Measurements from ENCODE around the gene HIC2.

HIC2 gene

DNA sequence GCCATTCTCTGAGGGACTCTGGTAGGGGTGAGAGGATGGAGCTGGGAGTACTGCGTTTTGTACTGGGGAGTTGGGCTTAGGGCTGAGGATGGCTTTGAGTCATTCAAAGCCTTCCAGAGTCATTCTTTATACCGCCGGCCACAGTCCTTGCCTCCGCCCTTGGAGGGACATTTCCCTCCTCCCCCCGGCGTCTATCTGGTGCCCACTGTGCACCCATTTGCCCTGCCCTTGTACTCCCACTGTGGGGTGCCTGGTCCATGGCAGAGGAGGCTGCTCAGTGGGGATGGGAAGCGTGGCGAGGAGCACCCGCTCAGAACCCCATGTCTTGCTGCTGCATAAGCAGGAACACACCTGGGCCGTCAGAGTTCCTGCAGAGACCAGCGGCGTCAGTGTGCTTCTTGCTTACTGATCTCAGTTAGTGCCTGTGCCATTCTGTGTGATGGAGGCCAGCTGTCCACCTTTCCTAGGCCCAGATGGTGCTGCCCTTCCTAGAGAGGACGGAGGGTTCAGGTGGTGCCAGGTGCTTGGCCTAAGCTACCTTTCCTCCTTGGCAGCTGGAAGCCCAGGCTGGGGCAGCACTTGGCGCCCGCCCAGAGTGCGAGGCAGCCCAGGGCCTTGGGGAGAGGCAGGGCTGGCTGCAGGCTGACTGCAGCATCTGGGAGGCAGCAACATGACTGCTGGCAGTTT is 26.7 kb downstream of the HIC2 start:
- ChIA-PET CTCF (no interaction called here), POLR2A (no interaction called here)
- Histone ChIP-seq H3K36me3 (ENCODE audit: control insufficient read depth in 2 of 2, insufficient read depth in 1 of 2, low read length in 2 of 2) (peaks cover 0 to 47% of the 10 kb centered on the region in 2 experiments; a peak in 1 of 3 replicates), H3K27ac (ENCODE audit: extremely low read depth, low read depth, low read length) (no peak overlapping the region), H3K4me3 (ENCODE audit: low read depth, low read length) (no peak overlapping the region), H3K4me1 (ENCODE audit: control insufficient read depth, insufficient read depth, low read length) (no peaks in the 10 kb centered on the region; the same call in 1 of the 2 replicates), H3K9me3 (ENCODE audit: control insufficient read depth, insufficient read depth, low read depth, low read length) (no peaks in the 10 kb centered on the region)
- no peak for TF ChIP-seq ZNF610 (tag by site-specific recombination; IDR thresholded peaks at IDR 0.05; ENCODE audit: borderline replicate concordance)
- TF ChIP-seq, protein P1, sequence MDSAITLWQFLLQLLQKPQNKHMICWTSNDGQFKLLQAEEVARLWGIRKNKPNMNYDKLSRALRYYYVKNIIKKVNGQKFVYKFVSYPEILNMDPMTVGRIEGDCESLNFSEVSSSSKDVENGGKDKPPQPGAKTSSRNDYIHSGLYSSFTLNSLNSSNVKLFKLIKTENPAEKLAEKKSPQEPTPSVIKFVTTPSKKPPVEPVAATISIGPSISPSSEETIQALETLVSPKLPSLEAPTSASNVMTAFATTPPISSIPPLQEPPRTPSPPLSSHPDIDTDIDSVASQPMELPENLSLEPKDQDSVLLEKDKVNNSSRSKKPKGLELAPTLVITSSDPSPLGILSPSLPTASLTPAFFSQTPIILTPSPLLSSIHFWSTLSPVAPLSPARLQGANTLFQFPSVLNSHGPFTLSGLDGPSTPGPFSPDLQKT (IDR thresholded peaks at IDR 0.05; ENCODE audit: borderline replicate concordance, low read depth, low read length), result no peak
- no peak for TF ChIP-seq ZNF2 (tag by site-specific recombination; IDR thresholded peaks at IDR 0.05)
- no peak for TF ChIP-seq ZFP37 (tag by site-specific recombination; IDR thresholded peaks at IDR 0.05)
- peak; percentile 42; the same call in 1 of the 2 replicates for TF ChIP-seq ZIC2 (tag by site-specific recombination; IDR thresholded peaks at IDR 0.05)
- TF ChIP-seq YY2 (tag by site-specific recombination; IDR thresholded peaks at IDR 0.05), result no peak
- TF ChIP-seq, protein P2, sequence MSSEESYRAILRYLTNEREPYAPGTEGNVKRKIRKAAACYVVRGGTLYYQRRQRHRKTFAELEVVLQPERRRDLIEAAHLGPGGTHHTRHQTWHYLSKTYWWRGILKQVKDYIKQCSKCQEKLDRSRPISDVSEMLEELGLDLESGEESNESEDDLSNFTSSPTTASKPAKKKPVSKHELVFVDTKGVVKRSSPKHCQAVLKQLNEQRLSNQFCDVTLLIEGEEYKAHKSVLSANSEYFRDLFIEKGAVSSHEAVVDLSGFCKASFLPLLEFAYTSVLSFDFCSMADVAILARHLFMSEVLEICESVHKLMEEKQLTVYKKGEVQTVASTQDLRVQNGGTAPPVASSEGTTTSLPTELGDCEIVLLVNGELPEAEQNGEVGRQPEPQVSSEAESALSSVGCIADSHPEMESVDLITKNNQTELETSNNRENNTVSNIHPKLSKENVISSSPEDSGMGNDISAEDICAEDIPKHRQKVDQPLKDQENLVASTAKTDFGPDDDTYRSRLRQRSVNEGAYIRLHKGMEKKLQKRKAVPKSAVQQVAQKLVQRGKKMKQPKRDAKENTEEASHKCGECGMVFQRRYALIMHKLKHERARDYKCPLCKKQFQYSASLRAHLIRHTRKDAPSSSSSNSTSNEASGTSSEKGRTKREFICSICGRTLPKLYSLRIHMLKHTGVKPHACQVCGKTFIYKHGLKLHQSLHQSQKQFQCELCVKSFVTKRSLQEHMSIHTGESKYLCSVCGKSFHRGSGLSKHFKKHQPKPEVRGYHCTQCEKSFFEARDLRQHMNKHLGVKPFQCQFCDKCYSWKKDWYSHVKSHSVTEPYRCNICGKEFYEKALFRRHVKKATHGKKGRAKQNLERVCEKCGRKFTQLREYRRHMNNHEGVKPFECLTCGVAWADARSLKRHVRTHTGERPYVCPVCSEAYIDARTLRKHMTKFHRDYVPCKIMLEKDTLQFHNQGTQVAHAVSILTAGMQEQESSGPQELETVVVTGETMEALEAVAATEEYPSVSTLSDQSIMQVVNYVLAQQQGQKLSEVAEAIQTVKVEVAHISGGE (tag by site-specific recombination; conservative IDR thresholded peaks at IDR 0.05; ENCODE audit: low read depth), result no peak

DNA sequence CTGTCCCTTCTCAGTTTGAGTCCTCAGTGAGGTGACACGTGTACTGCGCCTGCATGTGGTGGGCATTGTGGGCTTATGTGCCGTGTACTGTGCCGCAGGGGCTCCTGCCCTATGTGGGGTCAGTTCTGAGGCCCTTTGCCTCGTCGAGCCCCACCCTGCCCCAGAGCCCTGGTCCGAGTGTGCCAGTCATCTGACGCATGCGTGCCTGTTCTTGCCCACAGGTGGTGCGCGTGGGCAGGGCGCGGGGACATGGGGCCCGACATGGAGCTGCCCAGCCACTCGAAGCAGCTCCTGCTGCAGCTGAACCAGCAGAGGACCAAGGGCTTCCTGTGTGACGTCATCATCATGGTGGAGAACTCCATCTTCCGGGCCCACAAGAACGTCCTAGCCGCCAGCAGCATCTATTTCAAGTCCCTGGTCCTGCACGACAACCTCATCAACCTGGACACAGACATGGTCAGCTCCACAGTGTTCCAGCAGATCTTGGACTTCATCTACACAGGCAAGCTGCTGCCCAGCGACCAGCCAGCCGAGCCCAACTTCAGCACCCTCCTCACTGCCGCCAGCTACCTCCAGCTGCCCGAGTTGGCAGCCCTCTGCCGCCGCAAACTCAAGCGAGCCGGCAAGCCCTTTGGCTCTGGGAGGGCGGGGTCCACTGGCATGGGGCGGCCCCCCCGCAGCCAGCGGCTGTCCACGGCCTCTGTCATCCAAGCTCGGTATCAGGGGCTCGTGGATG is 27.7 kb downstream of the HIC2 start:
- Histone ChIP-seq H3K36me3 (ENCODE audit: control insufficient read depth in 2 of 2, insufficient read depth in 1 of 2, low read length in 2 of 2) (peaks cover 0 to 47% of the 10 kb centered on the region in 2 experiments; a peak in 1 of 3 replicates), H3K27ac (ENCODE audit: extremely low read depth, low read depth, low read length) (no peak overlapping the region), H3K9me3 (ENCODE audit: control insufficient read depth, insufficient read depth, low read depth, low read length) (no peaks in the 10 kb centered on the region), H3K4me1 (ENCODE audit: control insufficient read depth, insufficient read depth, low read length) (no peaks in the 10 kb centered on the region; the same call in 1 of the 2 replicates), H3K4me3 (ENCODE audit: low read depth, low read length) (no peak overlapping the region)
- CTCF ChIA-PET, result no interaction called here
- TF ChIP-seq, protein P3, sequence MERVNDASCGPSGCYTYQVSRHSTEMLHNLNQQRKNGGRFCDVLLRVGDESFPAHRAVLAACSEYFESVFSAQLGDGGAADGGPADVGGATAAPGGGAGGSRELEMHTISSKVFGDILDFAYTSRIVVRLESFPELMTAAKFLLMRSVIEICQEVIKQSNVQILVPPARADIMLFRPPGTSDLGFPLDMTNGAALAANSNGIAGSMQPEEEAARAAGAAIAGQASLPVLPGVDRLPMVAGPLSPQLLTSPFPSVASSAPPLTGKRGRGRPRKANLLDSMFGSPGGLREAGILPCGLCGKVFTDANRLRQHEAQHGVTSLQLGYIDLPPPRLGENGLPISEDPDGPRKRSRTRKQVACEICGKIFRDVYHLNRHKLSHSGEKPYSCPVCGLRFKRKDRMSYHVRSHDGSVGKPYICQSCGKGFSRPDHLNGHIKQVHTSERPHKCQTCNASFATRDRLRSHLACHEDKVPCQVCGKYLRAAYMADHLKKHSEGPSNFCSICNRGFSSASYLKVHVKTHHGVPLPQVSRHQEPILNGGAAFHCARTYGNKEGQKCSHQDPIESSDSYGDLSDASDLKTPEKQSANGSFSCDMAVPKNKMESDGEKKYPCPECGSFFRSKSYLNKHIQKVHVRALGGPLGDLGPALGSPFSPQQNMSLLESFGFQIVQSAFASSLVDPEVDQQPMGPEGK (tag by site-specific recombination; IDR thresholded peaks at IDR 0.05), result 0 out of 2 replicates have a peak, but pooled peaks have one; percentile 16
- TF ChIP-seq, protein P4, sequence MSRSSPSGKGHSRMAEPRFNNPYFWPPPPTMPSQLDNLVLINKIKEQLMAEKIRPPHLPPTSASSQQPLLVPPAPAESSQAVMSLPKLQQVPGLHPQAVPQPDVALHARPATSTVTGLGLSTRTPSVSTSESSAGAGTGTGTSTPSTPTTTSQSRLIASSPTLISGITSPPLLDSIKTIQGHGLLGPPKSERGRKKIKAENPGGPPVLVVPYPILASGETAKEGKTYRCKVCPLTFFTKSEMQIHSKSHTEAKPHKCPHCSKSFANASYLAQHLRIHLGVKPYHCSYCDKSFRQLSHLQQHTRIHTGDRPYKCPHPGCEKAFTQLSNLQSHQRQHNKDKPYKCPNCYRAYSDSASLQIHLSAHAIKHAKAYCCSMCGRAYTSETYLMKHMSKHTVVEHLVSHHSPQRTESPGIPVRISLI (tag by site-specific recombination; IDR thresholded peaks at IDR 0.05), result no peak
- POLR2A ChIA-PET, result no interaction called here

DNA sequence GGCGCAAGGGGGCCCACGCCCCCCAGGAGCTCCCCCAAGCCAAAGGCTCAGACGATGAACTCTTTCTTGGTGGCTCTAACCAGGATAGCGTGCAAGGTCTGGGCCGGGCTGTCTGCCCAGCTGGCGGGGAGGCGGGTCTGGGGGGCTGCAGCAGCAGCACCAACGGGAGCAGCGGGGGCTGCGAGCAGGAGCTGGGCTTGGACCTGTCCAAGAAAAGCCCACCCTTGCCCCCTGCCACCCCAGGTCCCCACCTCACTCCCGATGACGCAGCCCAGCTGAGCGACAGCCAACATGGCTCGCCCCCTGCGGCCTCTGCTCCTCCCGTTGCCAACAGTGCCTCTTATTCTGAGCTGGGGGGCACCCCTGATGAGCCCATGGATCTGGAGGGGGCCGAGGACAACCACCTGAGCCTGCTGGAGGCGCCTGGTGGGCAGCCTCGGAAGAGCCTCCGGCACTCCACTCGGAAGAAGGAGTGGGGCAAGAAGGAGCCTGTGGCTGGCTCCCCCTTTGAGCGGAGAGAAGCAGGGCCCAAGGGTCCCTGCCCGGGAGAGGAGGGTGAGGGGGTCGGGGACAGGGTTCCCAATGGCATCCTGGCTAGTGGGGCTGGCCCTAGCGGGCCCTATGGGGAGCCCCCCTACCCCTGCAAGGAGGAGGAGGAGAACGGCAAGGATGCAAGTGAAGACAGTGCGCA is 28.4 kb downstream of the HIC2 start:
- Histone ChIP-seq H3K27ac (ENCODE audit: extremely low read depth, low read depth, low read length) (no peak overlapping the region), H3K4me3 (ENCODE audit: low read depth, low read length) (no peak overlapping the region), H3K9me3 (ENCODE audit: control insufficient read depth, insufficient read depth, low read depth, low read length) (no peaks in the 10 kb centered on the region), H3K4me1 (ENCODE audit: control insufficient read depth, insufficient read depth, low read length) (no peaks in the 10 kb centered on the region; the same call in 1 of the 2 replicates), H3K36me3 (ENCODE audit: control insufficient read depth in 2 of 2, insufficient read depth in 1 of 2, low read length in 2 of 2) (peaks cover 0 to 47% of the 10 kb centered on the region in 2 experiments; a peak in 1 of 3 replicates)
- CTCF ChIA-PET, result interaction anchor here (0.6 kb wide), 1 partner anchor 172 kb away, joined by 3 read pairs; no protein-coding TSS in a partner anchor
- TF ChIP-seq ZNF776 (tag by site-specific recombination; IDR thresholded peaks at IDR 0.05; ENCODE audit: borderline replicate concordance) (no peak), ZNF239 (tag by site-specific recombination; IDR thresholded peaks at IDR 0.05) (no peak), ZNF76 (tag by site-specific recombination; IDR thresholded peaks at IDR 0.05; ENCODE audit: borderline replicate concordance, low read depth) (no peak), ZNF121 (tag by site-specific recombination; IDR thresholded peaks at IDR 0.05) (no peak), SCRT1 (tag by site-specific recombination; IDR thresholded peaks at IDR 0.05; ENCODE audit: borderline replicate concordance) (no peak), ZNF248 (tag by site-specific recombination; IDR thresholded peaks at IDR 0.05) (no peak)
- POLR2A ChIA-PET, result no interaction called here

Data from HEK293 (cell line).